Measurements from ENCODE around the gene OTUD4. TPM values are rescaled to one million over a fixed set of nuclear protein-coding genes. Genes with fewer than 3 reads are reported as not detected.
"Not testable (repeated sequence)": the region's sequence is repeated elsewhere in the genome, so short reads cannot be mapped to it uniquely, and the experiment has no call there.

The OTUD4 gene
- total and polyA plus RNA-seq, 12 donors, result 12.8 to 35.7 (median 27.6) TPM

GRCh38 chr4:145154573-145154972 is 25.8 kb downstream of the OTUD4 start:
- H3K36me3 ChIP-seq (replicated peaks in 1 of 2), result peaks cover 0 to 48% of the 10 kb centered on the region in 2 donors
- H3K4me1 ChIP-seq (replicated peaks in 1 of 2), result peaks cover 11 to 15% of the 10 kb centered on the region in 2 donors
- intact Hi-C loops (cut with DNase I), result no loop called here
- peak in 4 of 7 donors; percentile 25 to 42 (median 30) for DNase-seq
- no peak overlapping the region for H3K27ac ChIP-seq
- H3K9me3 ChIP-seq (replicated peaks in 1 of 3), result no peaks in the 10 kb centered on the region
- H3K4me3 ChIP-seq, result no peak overlapping the region
- H3K27me3 ChIP-seq, result no peaks in the 10 kb centered on the region
- TF ChIP-seq, protein P1, sequence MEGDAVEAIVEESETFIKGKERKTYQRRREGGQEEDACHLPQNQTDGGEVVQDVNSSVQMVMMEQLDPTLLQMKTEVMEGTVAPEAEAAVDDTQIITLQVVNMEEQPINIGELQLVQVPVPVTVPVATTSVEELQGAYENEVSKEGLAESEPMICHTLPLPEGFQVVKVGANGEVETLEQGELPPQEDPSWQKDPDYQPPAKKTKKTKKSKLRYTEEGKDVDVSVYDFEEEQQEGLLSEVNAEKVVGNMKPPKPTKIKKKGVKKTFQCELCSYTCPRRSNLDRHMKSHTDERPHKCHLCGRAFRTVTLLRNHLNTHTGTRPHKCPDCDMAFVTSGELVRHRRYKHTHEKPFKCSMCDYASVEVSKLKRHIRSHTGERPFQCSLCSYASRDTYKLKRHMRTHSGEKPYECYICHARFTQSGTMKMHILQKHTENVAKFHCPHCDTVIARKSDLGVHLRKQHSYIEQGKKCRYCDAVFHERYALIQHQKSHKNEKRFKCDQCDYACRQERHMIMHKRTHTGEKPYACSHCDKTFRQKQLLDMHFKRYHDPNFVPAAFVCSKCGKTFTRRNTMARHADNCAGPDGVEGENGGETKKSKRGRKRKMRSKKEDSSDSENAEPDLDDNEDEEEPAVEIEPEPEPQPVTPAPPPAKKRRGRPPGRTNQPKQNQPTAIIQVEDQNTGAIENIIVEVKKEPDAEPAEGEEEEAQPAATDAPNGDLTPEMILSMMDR (IDR thresholded peaks at IDR 0.05), result peak; percentile 31 to 54 (median 44)
- no peak for TF ChIP-seq POLR2A (IDR thresholded peaks at IDR 0.05)
- 90 to 95% (median 91%) methylated on average over 1 of the region's 1 CpG for WGBS, 4 donors

DNA sequence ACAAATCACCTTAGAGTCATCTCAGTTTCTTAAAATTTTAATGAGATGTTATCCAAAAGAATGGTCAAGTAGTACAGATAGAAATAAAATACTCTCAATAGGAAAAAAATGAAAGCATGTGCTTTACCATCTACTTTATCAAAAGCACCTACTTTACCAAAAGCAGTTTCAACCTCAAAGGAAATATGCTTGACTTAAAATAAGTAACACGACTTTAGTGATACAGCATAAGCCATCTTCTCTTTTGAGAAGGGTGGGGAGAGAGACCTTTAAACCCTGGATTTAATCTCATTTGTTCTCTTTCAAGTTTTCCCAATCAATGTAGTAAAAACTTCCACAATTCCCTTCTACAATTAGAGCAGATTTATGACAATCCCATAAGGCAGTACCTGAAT is 26.5 kb downstream of the OTUD4 start:
- peaks cover 0 to 55% of the 10 kb centered on the region in 2 donors for H3K36me3 ChIP-seq (replicated peaks in 1 of 2)
- intact Hi-C loops (cut with DNase I), result no loop called here

DNA sequence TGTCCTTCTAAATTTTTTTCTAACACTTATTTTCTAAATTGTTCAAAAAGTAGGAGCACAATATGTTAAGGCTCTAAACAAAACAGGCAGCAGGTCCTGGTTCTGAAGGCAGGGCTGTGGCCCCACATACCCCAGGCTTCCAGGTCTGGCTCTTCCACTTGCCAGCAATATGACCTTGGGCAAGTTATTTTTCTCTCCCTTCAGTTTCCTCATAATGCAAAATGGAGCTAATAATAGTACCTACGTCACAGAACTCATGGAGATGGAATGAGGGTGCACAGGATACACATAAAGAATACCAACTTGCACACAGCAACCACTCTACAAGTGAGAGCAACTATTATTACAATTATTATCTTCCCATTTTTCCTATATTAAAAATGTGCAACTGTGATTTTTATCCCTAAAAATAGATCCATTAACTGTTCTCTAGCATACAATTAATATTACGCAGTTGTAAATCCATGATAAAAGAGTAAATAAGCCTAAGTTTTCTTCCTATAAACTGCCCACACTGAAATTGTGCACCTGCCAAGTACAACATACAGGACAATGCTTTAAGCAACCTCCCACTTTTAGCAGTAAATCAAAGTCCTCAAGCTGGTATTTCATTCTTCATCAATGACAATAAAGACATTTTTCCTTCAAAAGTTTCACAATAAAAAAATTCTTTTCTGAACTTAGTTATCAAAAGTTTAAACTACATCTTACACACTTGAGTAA is 27.0 kb downstream of the OTUD4 start:
- Histone ChIP-seq H3K4me1 (replicated peaks in 1 of 2) (peaks cover 11 to 15% of the 10 kb centered on the region in 2 donors), H3K27me3 (no peaks in the 10 kb centered on the region), H3K36me3 (replicated peaks in 1 of 2) (peaks cover 0 to 60% of the 10 kb centered on the region in 2 donors), H3K4me3 (no peak overlapping the region), H3K27ac (peak overlapping the region in 1 of 5 donors; percentile 27), H3K9me3 (replicated peaks in 1 of 3) (no peaks in the 10 kb centered on the region)
- TF ChIP-seq, protein P1 (IDR thresholded peaks at IDR 0.05), result no peak
- peak in 1 of 2 donors; percentile 25 for TF ChIP-seq POLR2A (IDR thresholded peaks at IDR 0.05)
- intact Hi-C loops (cut with DNase I), result no loop called here
- WGBS, 4 donors, result 63 to 69% (median 66%) methylated on average over 2 of the region's 2 CpGs
- DNase-seq, result peak in 4 of 7 donors; percentile 12 to 55 (median 40)

More for the DNA sequence above, 26.5 kb downstream of the OTUD4 start:
- peaks cover 11 to 15% of the 10 kb centered on the region in 2 donors for H3K4me1 ChIP-seq (replicated peaks in 1 of 2)
- no peaks in the 10 kb centered on the region for H3K9me3 ChIP-seq (replicated peaks in 1 of 3)
- 48 to 69% (median 67%) methylated on average over 1 of the region's 1 CpG for WGBS, 4 donors
- peak overlapping the region in 1 of 5 donors; percentile 27 for H3K27ac ChIP-seq
- no peaks in the 10 kb centered on the region for H3K27me3 ChIP-seq
- TF ChIP-seq POLR2A (IDR thresholded peaks at IDR 0.05), result no peak
- TF ChIP-seq, protein P1 (IDR thresholded peaks at IDR 0.05), result no peak
- no peak overlapping the region for H3K4me3 ChIP-seq
- DNase-seq, result no peak

GRCh38 chr4:145148980-145149379 is 31.4 kb downstream of the OTUD4 start:
- Histone ChIP-seq H3K27me3 (no peaks in the 10 kb centered on the region), H3K27ac (no peak overlapping the region), H3K9me3 (replicated peaks in 1 of 3) (no peaks in the 10 kb centered on the region), H3K4me1 (replicated peaks in 1 of 2) (peaks cover 11% of the 10 kb centered on the region in 2 donors), H3K4me3 (no peak overlapping the region), H3K36me3 (replicated peaks in 1 of 2) (peaks cover 0 to 77% of the 10 kb centered on the region in 2 donors)
- 84 to 93% (median 90%) methylated on average over 3 of the region's 3 CpGs for WGBS, 4 donors
- DNase-seq, result no peak
- no peak for TF ChIP-seq POLR2A (IDR thresholded peaks at IDR 0.05)
- TF ChIP-seq, protein P1 (IDR thresholded peaks at IDR 0.05), result no peak
- intact Hi-C loops (cut with DNase I), result loop anchor here in 1 of 2 donors (10.0 kb wide), 1 partner anchor 1614 kb away; no protein-coding TSS in a partner anchor

- H3K9me3 ChIP-seq (replicated peaks in 1 of 3); H3K27ac ChIP-seq; DNase-seq; H3K4me1 ChIP-seq (replicated peaks in 1 of 2); intact Hi-C loops (cut with DNase I); H3K27me3 ChIP-seq; H3K4me3 ChIP-seq: not testable (repeated sequence)
- H3K36me3 ChIP-seq (replicated peaks in 1 of 2), result peaks cover 0 to 47% of the 10 kb centered on the region in 2 donors
- 65 to 83% (median 72%) methylated on average over 1 of the region's 1 CpG for WGBS, 4 donors
These were observed 44.2 kb downstream of the OTUD4 start for GRCh38 chr4:145136219-145136618.
